ENCODE results near the gene ALKBH8.

The ALKBH8 gene

GRCh38 chr11:107526197-107526596, 39.3 kb downstream of the ALKBH8 start:
- Histone ChIP-seq H2BK12ac (ENCODE audit: low read length in 2 of 2) (no peak overlapping the region), H2BK120ac (ENCODE audit: low read depth, low read length) (no peak overlapping the region), H3K27me3 (ENCODE audit: control insufficient read depth in 1 of 2, insufficient read depth in 1 of 2, low read length in 2 of 2) (no peaks in the 10 kb centered on the region), H4K91ac (ENCODE audit: low read length) (no peak overlapping the region), H3K23ac (ENCODE audit: low read length in 2 of 2) (no peak overlapping the region), H3K9ac (ENCODE audit: low read length) (no peak overlapping the region), H3K18ac (ENCODE audit: low read depth in 1 of 2, low read length in 2 of 2) (no peak overlapping the region), H3K36me3 (ENCODE audit: control insufficient read depth in 1 of 2, insufficient read depth in 2 of 2, low read depth in 1 of 2, low read length in 2 of 2) (peaks cover 0 to 9% of the 10 kb centered on the region in 2 experiments), H3K4ac (ENCODE audit: low read depth in 1 of 2, low read length in 2 of 2) (no peak overlapping the region), H2BK15ac (ENCODE audit: low read depth, poor library complexity, severe bottlenecking) (no peak overlapping the region), H2AFZ (ENCODE audit: low read depth, low read length) (no peak overlapping the region), H3K4me2 (ENCODE audit: low read length, poor library complexity, severe bottlenecking) (no peak overlapping the region), H3K9me3 (ENCODE audit: control insufficient read depth, low read length) (no peaks in the 10 kb centered on the region), H2BK5ac (ENCODE audit: low read depth, low read length, poor library complexity, severe bottlenecking) (no peak overlapping the region), H2AK5ac (ENCODE audit: low read length, severe bottlenecking) (no peak overlapping the region), H3K4me3 (ENCODE audit: insufficient read depth in 1 of 2, low read depth in 1 of 2, low read length in 2 of 2) (no peak overlapping the region), H3K14ac (ENCODE audit: low read length in 2 of 2) (no peak overlapping the region), H4K8ac (ENCODE audit: low read length) (no peak overlapping the region), H3K79me1 (replicated peaks; ENCODE audit: low read length, poor library complexity, severe bottlenecking) (no peaks in the 10 kb centered on the region), H3K4me1 (ENCODE audit: control insufficient read depth, insufficient read depth, low read depth, low read length) (no peaks in the 10 kb centered on the region), H3K27ac (ENCODE audit: low read length, poor library complexity, severe bottlenecking) (no peak overlapping the region)
- DNase-seq: no peak
- no CpG with 5 or more reads among the region's 3 CpGs for WGBS

GRCh38 chr11:107508858-107509244, 56.7 kb downstream of the ALKBH8 start:
- WGBS: no CpG with 5 or more reads among the region's 2 CpGs
- Histone ChIP-seq H3K4me2 (ENCODE audit: low read length, poor library complexity, severe bottlenecking) (no peak overlapping the region), H3K4me1 (ENCODE audit: control insufficient read depth, insufficient read depth, low read depth, low read length) (no peaks in the 10 kb centered on the region), H3K27ac (ENCODE audit: low read length, poor library complexity, severe bottlenecking) (no peak overlapping the region), H3K79me1 (replicated peaks; ENCODE audit: low read length, poor library complexity, severe bottlenecking) (peaks cover 4% of the 10 kb centered on the region), H3K14ac (ENCODE audit: low read length in 2 of 2) (no peak overlapping the region), H3K23ac (ENCODE audit: low read length in 2 of 2) (no peak overlapping the region), H3K9ac (ENCODE audit: low read length) (no peak overlapping the region), H2BK120ac (ENCODE audit: low read depth, low read length) (no peak overlapping the region), H3K4ac (ENCODE audit: low read depth in 1 of 2, low read length in 2 of 2) (no peak overlapping the region), H2BK5ac (ENCODE audit: low read depth, low read length, poor library complexity, severe bottlenecking) (no peak overlapping the region), H3K36me3 (ENCODE audit: control insufficient read depth in 1 of 2, insufficient read depth in 2 of 2, low read depth in 1 of 2, low read length in 2 of 2) (peaks cover 0 to 37% of the 10 kb centered on the region in 2 experiments), H2BK12ac (ENCODE audit: low read length in 2 of 2) (no peak overlapping the region), H2AK5ac (ENCODE audit: low read length, severe bottlenecking) (no peak overlapping the region), H4K8ac (ENCODE audit: low read length) (no peak overlapping the region), H2BK15ac (ENCODE audit: low read depth, poor library complexity, severe bottlenecking) (no peak overlapping the region), H3K9me3 (ENCODE audit: control insufficient read depth, low read length) (no peaks in the 10 kb centered on the region), H3K27me3 (ENCODE audit: control insufficient read depth in 1 of 2, insufficient read depth in 1 of 2, low read length in 2 of 2) (no peaks in the 10 kb centered on the region), H2AFZ (ENCODE audit: low read depth, low read length) (no peak overlapping the region), H4K91ac (ENCODE audit: low read length) (no peak overlapping the region), H3K18ac (ENCODE audit: low read depth in 1 of 2, low read length in 2 of 2) (no peak overlapping the region), H3K4me3 (ENCODE audit: insufficient read depth in 1 of 2, low read depth in 1 of 2, low read length in 2 of 2) (no peak overlapping the region)
- no peak for DNase-seq

- no peak overlapping the region for H2BK5ac ChIP-seq (ENCODE audit: low read depth, low read length, poor library complexity, severe bottlenecking)
- H3K4ac ChIP-seq (ENCODE audit: low read depth in 1 of 2, low read length in 2 of 2): no peak overlapping the region
- WGBS: 97% methylated on average over 3 of the region's 6 CpGs
- no peak overlapping the region for H2AFZ ChIP-seq (ENCODE audit: low read depth, low read length)
- no peak overlapping the region for H3K4me2 ChIP-seq (ENCODE audit: low read length, poor library complexity, severe bottlenecking)
- no peak for DNase-seq
- H2BK15ac ChIP-seq (ENCODE audit: low read depth, poor library complexity, severe bottlenecking): no peak overlapping the region
- H3K27me3 ChIP-seq (ENCODE audit: control insufficient read depth in 1 of 2, insufficient read depth in 1 of 2, low read length in 2 of 2): no peaks in the 10 kb centered on the region
- H2BK120ac ChIP-seq (ENCODE audit: low read depth, low read length): no peak overlapping the region
- peaks cover 2% of the 10 kb centered on the region for H3K79me1 ChIP-seq (replicated peaks; ENCODE audit: low read length, poor library complexity, severe bottlenecking)
- H3K9ac ChIP-seq (ENCODE audit: low read length): no peak overlapping the region
- no peaks in the 10 kb centered on the region for H3K9me3 ChIP-seq (ENCODE audit: control insufficient read depth, low read length)
- peaks cover 0 to 38% of the 10 kb centered on the region in 2 experiments for H3K36me3 ChIP-seq (ENCODE audit: control insufficient read depth in 1 of 2, insufficient read depth in 2 of 2, low read depth in 1 of 2, low read length in 2 of 2)
- H3K23ac ChIP-seq (ENCODE audit: low read length in 2 of 2): no peak overlapping the region
- no peak overlapping the region for H2BK12ac ChIP-seq (ENCODE audit: low read length in 2 of 2)
- H3K4me3 ChIP-seq (ENCODE audit: insufficient read depth in 1 of 2, low read depth in 1 of 2, low read length in 2 of 2): no peak overlapping the region
- H3K14ac ChIP-seq (ENCODE audit: low read length in 2 of 2): no peak overlapping the region
- no peaks in the 10 kb centered on the region for H3K4me1 ChIP-seq (ENCODE audit: control insufficient read depth, insufficient read depth, low read depth, low read length)
- no peak overlapping the region for H3K27ac ChIP-seq (ENCODE audit: low read length, poor library complexity, severe bottlenecking)
- H3K18ac ChIP-seq (ENCODE audit: low read depth in 1 of 2, low read length in 2 of 2): no peak overlapping the region
- H4K8ac ChIP-seq (ENCODE audit: low read length): no peak overlapping the region
- no peak overlapping the region for H4K91ac ChIP-seq (ENCODE audit: low read length)
- H2AK5ac ChIP-seq (ENCODE audit: low read length, severe bottlenecking): no peak overlapping the region
These were observed 57.2 kb downstream of the ALKBH8 start for GRCh38 chr11:107508201-107508857.

DNA sequence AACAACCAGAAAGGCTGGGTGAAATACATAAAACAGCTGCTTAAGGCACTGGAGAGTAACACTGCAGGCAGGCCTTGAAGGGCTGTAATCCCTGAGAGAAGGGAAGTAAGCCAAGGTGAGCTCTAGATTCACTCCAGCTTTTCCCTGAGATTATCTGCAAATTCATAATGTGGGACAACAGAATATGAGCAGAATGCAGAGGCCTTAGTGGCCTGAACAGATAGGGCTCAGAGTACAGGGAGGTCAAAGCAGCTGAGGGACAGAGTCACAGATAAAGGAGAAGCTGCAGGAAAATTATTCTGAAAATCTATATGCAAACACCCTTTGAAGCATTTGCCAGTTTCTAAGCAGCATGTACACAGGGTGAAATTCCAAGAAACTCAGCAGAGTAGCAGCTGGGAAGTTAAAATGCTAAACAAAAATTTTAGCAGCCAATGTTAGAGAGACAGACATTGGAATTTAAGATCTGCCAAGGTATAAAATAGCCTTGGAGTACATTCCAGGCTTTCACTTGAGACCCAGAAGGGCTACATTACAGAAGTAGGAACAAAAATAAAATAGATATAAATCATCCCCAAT, 59.8 kb downstream of the ALKBH8 start:
- Histone ChIP-seq H2BK15ac (ENCODE audit: low read depth, poor library complexity, severe bottlenecking) (no peak overlapping the region), H4K8ac (ENCODE audit: low read length) (no peak overlapping the region), H3K9ac (ENCODE audit: low read length) (no peak overlapping the region), H2BK12ac (ENCODE audit: low read length in 2 of 2) (no peak overlapping the region), H3K27ac (ENCODE audit: low read length, poor library complexity, severe bottlenecking) (no peak overlapping the region), H3K4me2 (ENCODE audit: low read length, poor library complexity, severe bottlenecking) (no peak overlapping the region), H3K36me3 (ENCODE audit: control insufficient read depth in 1 of 2, insufficient read depth in 2 of 2, low read depth in 1 of 2, low read length in 2 of 2) (peaks cover 5 to 54% of the 10 kb centered on the region in 2 experiments), H3K4me1 (ENCODE audit: control insufficient read depth, insufficient read depth, low read depth, low read length) (no peaks in the 10 kb centered on the region), H3K9me3 (ENCODE audit: control insufficient read depth, low read length) (peaks cover 2% of the 10 kb centered on the region), H2BK120ac (ENCODE audit: low read depth, low read length) (no peak overlapping the region), H3K27me3 (ENCODE audit: control insufficient read depth in 1 of 2, insufficient read depth in 1 of 2, low read length in 2 of 2) (no peaks in the 10 kb centered on the region), H3K4me3 (ENCODE audit: insufficient read depth in 1 of 2, low read depth in 1 of 2, low read length in 2 of 2) (no peak overlapping the region), H2AK5ac (ENCODE audit: low read length, severe bottlenecking) (no peak overlapping the region), H3K4ac (ENCODE audit: low read depth in 1 of 2, low read length in 2 of 2) (no peak overlapping the region), H3K14ac (ENCODE audit: low read length in 2 of 2) (no peak overlapping the region), H2AFZ (ENCODE audit: low read depth, low read length) (no peak overlapping the region), H4K91ac (ENCODE audit: low read length) (no peak overlapping the region), H3K23ac (ENCODE audit: low read length in 2 of 2) (no peak overlapping the region), H3K79me1 (replicated peaks; ENCODE audit: low read length, poor library complexity, severe bottlenecking) (no peaks in the 10 kb centered on the region), H3K18ac (ENCODE audit: low read depth in 1 of 2, low read length in 2 of 2) (no peak overlapping the region), H2BK5ac (ENCODE audit: low read depth, low read length, poor library complexity, severe bottlenecking) (no peak overlapping the region)
- DNase-seq: no peak

All from mesenchymal stem cell (in vitro differentiated cells and primary cell).